Left hindlimb (tissue), 1 donor: ENCODE data around the gene IFIT1.
"Not testable (repeated sequence)": the region's sequence is repeated elsewhere in the genome, so short reads cannot be mapped to it uniquely, and the experiment has no call there.

Source experiments
- DNase-seq: peaks from one replicate; pipeline ENCODE4 v3.0.0-alpha.2; 2018

Gene IFIT1

GRCh38 chr10:89403043-89403442, 10.6 kb downstream of the IFIT1 start:
- DNase-seq, result no peak

- peak; percentile 32 for DNase-seq
Observed at GRCh38 chr10:89404104-89405047, 12.0 kb downstream of the IFIT1 start.

- DNase-seq, result not testable (repeated sequence)
Observed at GRCh38 chr10:89406178-89406577, 13.8 kb downstream of the IFIT1 start.

- not testable (repeated sequence) for DNase-seq
Observed at GRCh38 chr10:89407792-89408191, 15.4 kb downstream of the IFIT1 start.

- DNase-seq, result not testable (repeated sequence)
Observed at GRCh38 chr10:89409282-89409681, 16.9 kb downstream of the IFIT1 start.

- DNase-seq, result not testable (repeated sequence)
Observed at GRCh38 chr10:89410551-89410950, 18.1 kb downstream of the IFIT1 start.

- not testable (repeated sequence) for DNase-seq
Observed at GRCh38 chr10:89411135-89411534, 18.7 kb downstream of the IFIT1 start.

- not testable (repeated sequence) for DNase-seq
Observed at GRCh38 chr10:89412276-89412675, 19.9 kb downstream of the IFIT1 start.

GRCh38 chr10:89413398-89413912, 21.0 kb downstream of the IFIT1 start:
- DNase-seq, result no peak

- DNase-seq, result peak; percentile 88
Observed at GRCh38 chr10:89414146-89414878, 21.9 kb downstream of the IFIT1 start, which contains the start of gene IFIT5. TSS of gene IFIT5 (plus strand) at chr10:89414568. CDS start at chr10:89414799, 231 bp downstream.

GRCh38 chr10:89414879-89415821, 22.7 kb downstream of the IFIT1 start:
- no peak for DNase-seq

- no peak for DNase-seq
Observed at GRCh38 chr10:89416465-89416864, 24.0 kb downstream of the IFIT1 start.

- DNase-seq, result no peak
Observed at GRCh38 chr10:89419548-89419947, 27.1 kb downstream of the IFIT1 start.

- no peak for DNase-seq
Observed at GRCh38 chr10:89421018-89421476, 28.6 kb downstream of the IFIT1 start.

GRCh38 chr10:89425000-89425399, 32.6 kb downstream of the IFIT1 start:
- DNase-seq, result no peak

GRCh38 chr10:89426230-89426868, 33.9 kb downstream of the IFIT1 start:
- no peak for DNase-seq

- DNase-seq, result no peak
Observed at GRCh38 chr10:89427629-89428028, 35.2 kb downstream of the IFIT1 start.

GRCh38 chr10:89428877-89429276, 36.5 kb downstream of the IFIT1 start:
- no peak for DNase-seq

GRCh38 chr10:89431977-89432376, 39.6 kb downstream of the IFIT1 start:
- no peak for DNase-seq

- no peak for DNase-seq
Observed at GRCh38 chr10:89438525-89438924, 46.1 kb downstream of the IFIT1 start.

- no peak for DNase-seq
Observed at GRCh38 chr10:89440226-89441009, 48.0 kb downstream of the IFIT1 start.
